K562 (cell line): Measurements from ENCODE around the gene TNNT1. TPM values are rescaled to one million over a fixed set of nuclear protein-coding genes. Genes with fewer than 3 reads are reported as not detected.
A peak's percentile ranks its signal among the peaks of the same experiment; 100 is the strongest.

Experiments
- ATAC-seq: fragments of 200-7000 bp; cut with Tn5 transposase; 3 replicates; pipeline ENCODE4 v1.9.1; 2020; ENCODE audit warnings: moderate library complexity
- BruUV-seq: library from RNA; stranded (reverse); fragments of 400-500 nt; replicated peaks from 2 replicates; lab custom pipeline; 2021; lab: Mats Ljungman, UMichigan
- CTCF ChIA-PET: fragments of 300-600 bp; formaldehyde crosslinking; extraction: SDS; loops from one replicate; lab custom pipeline; 2021; ENCODE audit warnings: low intra/inter-chr PET ratio; lab: Yijun Ruan, JAX
- POLR2A ChIA-PET: fragments of 300-600, 350-650 bp; sonication (Branson Sonifier 250); formaldehyde crosslinking; extraction: SDS; loops from one replicate; lab custom pipeline; 2021; ENCODE audit warnings: antibody characterized with exemption, inconsistent platforms; lab: Yijun Ruan, JAX
- DNase-seq, 4 experiments: peaks; one replicate each; pipeline versions ENCODE4 v3.0.0 to v3.0.0-alpha.2; 2011 to 2018; ENCODE audit warnings: low spot score in 3 of 4, mixed read lengths in 3 of 4; ENCODE audit errors: extremely low read depth in 1 of 4
- FAIRE-seq: peaks from 2 replicates; lab custom pipeline; 2011; peaks lifted over from hg19 to GRCh38; lab: Jason Lieb, UNC
- H2AFZ ChIP-seq: 2 replicates; pipeline ENCODE4 v1.6.0; 2011; ENCODE audit warnings: low read depth, low read length, control low read depth, inconsistent platforms
- H3K27ac ChIP-seq: fragments of 200-600 bp; 3 replicates; pipeline ENCODE4 v1.8.0; 2011; ENCODE audit warnings: low read depth, mild to moderate bottlenecking, control low read depth, inconsistent platforms, low read length, moderate library complexity, mixed read lengths; ENCODE audit errors: extremely low read depth
- H3K27me3 ChIP-seq, 2 experiments: fragments of 300-600 bp in 1 of 2; 2 replicates in 1 of 2; 3 replicates in 1 of 2; pipeline versions ENCODE4 v1.6.0 to v1.8.0; 2011; ENCODE audit warnings: inconsistent platforms in 2 of 2, low read length in 2 of 2, mild to moderate bottlenecking in 1 of 2, mixed read lengths in 1 of 2, moderate library complexity in 1 of 2; ENCODE audit not compliant: control insufficient read depth in 2 of 2, insufficient read depth in 2 of 2
- H3K36me3 ChIP-seq: fragments of 300-600 bp; 3 replicates; pipeline ENCODE4 v1.8.0; 2011; ENCODE audit warnings: mild to moderate bottlenecking, low read length, inconsistent platforms; ENCODE audit not compliant: control insufficient read depth, insufficient read depth
- H3K4me1 ChIP-seq, 2 experiments: fragments of 200-600 bp in 1 of 2; replicated peaks in 1 of 2; 2 replicates in 1 of 2; 3 replicates in 1 of 2; pipeline versions ENCODE4 v1.5.1 to v1.8.0; 2011; ENCODE audit warnings: inconsistent platforms in 2 of 2, low read length in 2 of 2, mild to moderate bottlenecking in 1 of 2, mixed read lengths in 1 of 2, moderate library complexity in 1 of 2; ENCODE audit not compliant: control insufficient read depth in 2 of 2, insufficient read depth in 2 of 2
- H3K4me2 ChIP-seq: 2 replicates; pipeline ENCODE4 v1.6.1; 2011; ENCODE audit warnings: low read length, control low read depth, inconsistent platforms, mixed read lengths; ENCODE audit not compliant: insufficient read depth
- H3K4me3 ChIP-seq: fragments of 200-600 bp; sonication (generic), shearing (Covaris generic); 2 replicates; pipeline ENCODE4 v1.5.1; 2016; ENCODE audit warnings: control low read depth, inconsistent platforms
- H3K79me2 ChIP-seq: fragments of 200-600 bp; 3 replicates; pipeline ENCODE4 v1.8.0; 2011; ENCODE audit warnings: low read length, inconsistent platforms; ENCODE audit not compliant: control insufficient read depth, insufficient read depth
- H3K9ac ChIP-seq, 2 experiments: 2 replicates each; pipeline versions ENCODE4 v1.6.0 to v1.6.1; 2011; ENCODE audit warnings: low read depth in 2 of 2, low read length in 2 of 2, control low read depth in 1 of 2, inconsistent platforms in 1 of 2, mild to moderate bottlenecking in 1 of 2, mixed read lengths in 1 of 2; ENCODE audit not compliant: insufficient read depth in 1 of 2
- H3K9me1 ChIP-seq: one replicate; pipeline ENCODE4 v1.6.0; 2011; ENCODE audit warnings: inconsistent platforms, mild to moderate bottlenecking, low read length, moderate library complexity; ENCODE audit not compliant: control insufficient read depth, insufficient read depth
- H3K9me3 ChIP-seq: replicated peaks from 2 replicates; pipeline ENCODE4 v1.5.1; 2011; ENCODE audit warnings: low read depth, low read length, inconsistent platforms; ENCODE audit not compliant: control insufficient read depth, insufficient read depth
- H4K20me1 ChIP-seq: replicated peaks from 2 replicates; pipeline ENCODE4 v1.6.1; 2011; ENCODE audit warnings: low read length, inconsistent platforms, mixed read lengths; ENCODE audit not compliant: control insufficient read depth, insufficient read depth
- BRD4 ChIP-seq: fragments of 200-600 bp; sonication (generic); IDR thresholded peaks from 2 replicates; pipeline ENCODE4 v1.6.1; 2017; ENCODE audit warnings: inconsistent platforms
- COPS2 ChIP-seq: fragments of 450-650 bp; conservative IDR thresholded peaks from 2 replicates; pipeline ENCODE4 v1.6.1; 2016; ENCODE audit warnings: mild to moderate bottlenecking, moderate library complexity
- CREM ChIP-seq: IDR thresholded peaks from 2 replicates; pipeline ENCODE4 v1.6.1; 2014; ENCODE audit warnings: antibody characterized with exemption, low read depth
- ELK3 ChIP-seq: fragments of 450-650 bp; formaldehyde crosslinking; IDR thresholded peaks from 2 replicates; pipeline ENCODE4 v1.4.0; 2020; ENCODE audit warnings: mild to moderate bottlenecking
- FOXJ2 ChIP-seq: fragments of 200-800 bp; sonication (Bioruptor generic); IDR thresholded peaks from 2 replicates; pipeline ENCODE4 v1.6.1; 2016; ENCODE audit warnings: missing genetic modification characterization, missing compliant biosample characterization
- HDAC1 ChIP-seq, 2 experiments: fragments of 450-650 bp; IDR thresholded peaks; 2 replicates each; pipeline ENCODE4 v1.6.1; 2016 to 2017; ENCODE audit warnings: inconsistent platforms in 1 of 2, mild to moderate bottlenecking in 1 of 2, moderate library complexity in 1 of 2
- KLF13 ChIP-seq: fragments of 450-650 bp; IDR thresholded peaks from 2 replicates; pipeline ENCODE4 v1.6.1; 2016; ENCODE audit warnings: missing genetic modification characterization, low read depth, mild to moderate bottlenecking, missing compliant biosample characterization, moderate library complexity, borderline replicate concordance
- MAX ChIP-seq: sonication (generic); formaldehyde crosslinking; IDR thresholded peaks from 2 replicates; pipeline ENCODE4 v1.9.0; 2022; ENCODE audit warnings: mild to moderate bottlenecking, missing genetic modification reagents
- MTA2 ChIP-seq: fragments of 450-650 bp; IDR thresholded peaks from 2 replicates; pipeline ENCODE4 v1.6.1; 2016; ENCODE audit warnings: low read depth
- NCOA1 ChIP-seq: fragments of 450-650 bp; IDR thresholded peaks from 2 replicates; pipeline ENCODE4 v1.6.1; 2016; ENCODE audit warnings: low read depth
- PYGO2 ChIP-seq: fragments of 450-650 bp; IDR thresholded peaks from 2 replicates; pipeline ENCODE4 v1.6.1; 2016; ENCODE audit warnings: mild to moderate bottlenecking, missing genetic modification characterization, moderate library complexity, missing compliant biosample characterization
- RFX7 ChIP-seq: fragments of 250-450 bp; sonication (Bioruptor Pico); IDR thresholded peaks from 2 replicates; pipeline ENCODE4 v1.5.1; 2021; ENCODE audit warnings: mild to moderate bottlenecking
- SMARCC2 ChIP-seq: fragments of 450-650 bp; IDR thresholded peaks from 2 replicates; pipeline ENCODE4 v1.6.1; 2017; ENCODE audit warnings: antibody characterized with exemption, moderate library complexity, mild to moderate bottlenecking, low read depth
- USF1 ChIP-seq: sonication (generic); formaldehyde crosslinking; IDR thresholded peaks from 2 replicates; pipeline ENCODE4 v1.9.0; 2022; ENCODE audit warnings: mild to moderate bottlenecking, missing genetic modification reagents
- ZNF146 ChIP-seq: IDR thresholded peaks from one replicate; pipeline ENCODE4 v1.6.1; 2018; ENCODE audit warnings: missing compliant biosample characterization; ENCODE audit not compliant: unreplicated experiment
- ZNF699 ChIP-seq: fragments of 250-450 bp; sonication (Bioruptor Pico); IDR thresholded peaks from 2 replicates; pipeline ENCODE4 v1.8.0; 2021; ENCODE audit warnings: mild to moderate bottlenecking, moderate library complexity; ENCODE audit not compliant: insufficient replicate concordance
- WGBS: fragments of 100-300 bp; shearing (Covaris generic); methylation state at CpG from one replicate; pipeline ENCODE4 v1.1.6; 2016; ENCODE audit warnings: low coverage, mixed read lengths; ENCODE audit not compliant: insufficient coverage; ENCODE audit errors: missing lambda C conversion rate; 5-methylcytosine and 5-hydroxymethylcytosine counted together
- in situ Hi-C: fragments of 300-500 bp; cut with MboI; formaldehyde crosslinking; loops from 4 replicates; pipeline ENCODE4 v1.15.0; 2018; ENCODE audit warnings: inconsistent platforms, mixed read lengths
- intact Hi-C: fragments of 100-400 bp; cut with micrococcal nuclease; formaldehyde crosslinking; loops from 2 replicates; pipeline ENCODE4 v1.14.2; 2022
- polyA plus RNA-seq, 8 experiments: library from polyadenylated mRNA; depleted of rRNA in 4 of 8; stranded (reverse) in 5 of 8; unstranded in 3 of 8; fragments of >200 nt; fragmentation: Nextera tagmentation in 2 of 8; fragmentation: Illumina TruSeq in 1 of 8; extraction: Ambion mirVana in 2 of 8; extraction: Trizol in 1 of 8; gene quantifications; 2 replicates each; pipeline versions ENCODE4 v1.2.1 to v1.2.3, GENCODE V29; 2011 to 2014; ENCODE audit warnings: inconsistent platforms in 1 of 8, missing spikeins in 1 of 8
- total RNA-seq, 7 experiments: library from RNA; depleted of rRNA in 6 of 7; stranded (reverse); fragments of >200 nt in 6 of 7; fragmentation: Illumina TruSeq in 2 of 7; extraction: Trizol in 2 of 7; gene quantifications; 2 replicates each; pipeline versions ENCODE4 v1.2.1 to v1.2.3, GENCODE V29; 2011 to 2021; ENCODE audit warnings: low replicate concordance in 1 of 7
- TF ChIP-seq, protein P1 (sequence below), 2 experiments: IDR thresholded peaks; 2 replicates each; pipeline ENCODE4 v1.6.1; 2012; ENCODE audit warnings: improper control_type of control experiment in 2 of 2, low read depth in 2 of 2, low read length in 2 of 2, borderline replicate concordance in 1 of 2
- TF ChIP-seq, protein P2 (sequence below): fragments of 450-650 bp; IDR thresholded peaks from 2 replicates; pipeline ENCODE4 v1.6.1; 2016

The TNNT1 gene
- total and polyA plus RNA-seq, 9 of the 15 experiments (the other 6 are each of a cell fraction or from before 2014, with no cell fraction given): 31.8 to 390 (median 227) TPM

GRCh38 chr19:55113570-55114039 is 35.4 kb downstream of the TNNT1 start:
- Histone ChIP-seq H3K79me2 (peaks cover 67% of the 10 kb centered on the region), H3K4me3 (no peak overlapping the region), H3K36me3 (peaks cover 53% of the 10 kb centered on the region; the same call in 2 of the 3 replicates), H3K4me1 (peaks cover 36 to 65% of the 10 kb centered on the region in 2 experiments), H4K20me1 (peaks cover 33% of the 10 kb centered on the region), H3K4me2 (0 out of 2 replicates have a peak overlapping the region, but pooled peaks have one; percentile 4), H3K9me3 (no peaks in the 10 kb centered on the region), H2AFZ (no peak overlapping the region), H3K9me1 (peaks cover 4% of the 10 kb centered on the region), H3K27ac (peak overlapping the region; percentile 18; the same call in 2 of the 3 replicates), H3K9ac (peak overlapping the region in 1 of 2 experiments; percentile 81; a peak in 2 of 4 replicates), H3K27me3 (no peaks in the 10 kb centered on the region)
- 49% methylated on average over 10 of the region's 12 CpGs for WGBS
- FAIRE-seq (no peak), DNase-seq (peak; percentile 41 to 59 (median 52)), ATAC-seq (no peak)
- POLR2A ChIA-PET: interaction anchor here (0.6 to 0.7 kb wide), 2 partner anchors 79 to 89 kb away, joined by 3 to 4 read pairs; no protein-coding TSS in a partner anchor
- intact Hi-C loops (no loop called here), in situ Hi-C loops (no loop called here)
- CTCF ChIA-PET: no interaction called here
- BruUV-seq: no TSS peak
- TF ChIP-seq ELK3 (CRISPR knock-in tag) (no peak), USF1 (CRISPR knock-in tag) (peak; percentile 82), PYGO2 (tag) (no peak), CREM (no peak), MAX (CRISPR knock-in tag) (peak; percentile 79), SMARCC2 (no peak), RFX7 (CRISPR knock-in tag) (no peak), BRD4 (no peak), ZNF146 (CRISPR knock-in tag) (no peak), HDAC1 (IDR thresholded peaks at IDR 0.05) (no peak), ZNF699 (CRISPR knock-in tag) (no peak), FOXJ2 (tag) (peak; percentile 95), KLF13 (no peak), MTA2 (no peak), NCOA1 (no peak), COPS2 (no peak)
- TF ChIP-seq, protein P1, sequence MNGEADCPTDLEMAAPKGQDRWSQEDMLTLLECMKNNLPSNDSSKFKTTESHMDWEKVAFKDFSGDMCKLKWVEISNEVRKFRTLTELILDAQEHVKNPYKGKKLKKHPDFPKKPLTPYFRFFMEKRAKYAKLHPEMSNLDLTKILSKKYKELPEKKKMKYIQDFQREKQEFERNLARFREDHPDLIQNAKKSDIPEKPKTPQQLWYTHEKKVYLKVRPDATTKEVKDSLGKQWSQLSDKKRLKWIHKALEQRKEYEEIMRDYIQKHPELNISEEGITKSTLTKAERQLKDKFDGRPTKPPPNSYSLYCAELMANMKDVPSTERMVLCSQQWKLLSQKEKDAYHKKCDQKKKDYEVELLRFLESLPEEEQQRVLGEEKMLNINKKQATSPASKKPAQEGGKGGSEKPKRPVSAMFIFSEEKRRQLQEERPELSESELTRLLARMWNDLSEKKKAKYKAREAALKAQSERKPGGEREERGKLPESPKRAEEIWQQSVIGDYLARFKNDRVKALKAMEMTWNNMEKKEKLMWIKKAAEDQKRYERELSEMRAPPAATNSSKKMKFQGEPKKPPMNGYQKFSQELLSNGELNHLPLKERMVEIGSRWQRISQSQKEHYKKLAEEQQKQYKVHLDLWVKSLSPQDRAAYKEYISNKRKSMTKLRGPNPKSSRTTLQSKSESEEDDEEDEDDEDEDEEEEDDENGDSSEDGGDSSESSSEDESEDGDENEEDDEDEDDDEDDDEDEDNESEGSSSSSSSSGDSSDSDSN (IDR thresholded peaks at IDR 0.05; ENCODE audit: borderline replicate concordance in 1 of 2, low read depth in 2 of 2, low read length in 2 of 2): no peak
- TF ChIP-seq, protein P2, sequence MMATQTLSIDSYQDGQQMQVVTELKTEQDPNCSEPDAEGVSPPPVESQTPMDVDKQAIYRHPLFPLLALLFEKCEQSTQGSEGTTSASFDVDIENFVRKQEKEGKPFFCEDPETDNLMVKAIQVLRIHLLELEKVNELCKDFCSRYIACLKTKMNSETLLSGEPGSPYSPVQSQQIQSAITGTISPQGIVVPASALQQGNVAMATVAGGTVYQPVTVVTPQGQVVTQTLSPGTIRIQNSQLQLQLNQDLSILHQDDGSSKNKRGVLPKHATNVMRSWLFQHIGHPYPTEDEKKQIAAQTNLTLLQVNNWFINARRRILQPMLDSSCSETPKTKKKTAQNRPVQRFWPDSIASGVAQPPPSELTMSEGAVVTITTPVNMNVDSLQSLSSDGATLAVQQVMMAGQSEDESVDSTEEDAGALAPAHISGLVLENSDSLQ: no peak
